Stimulated activated CD4-positive, alpha-beta T cell treated with anti-CD3 and anti-CD28 coated beads, Interleukin-2, amount 100 ng/mL, for 48 hours (primary cell): ENCODE data around the gene ADGRG1.
"Not testable (repeated sequence)": the region's sequence is repeated elsewhere in the genome, so short reads cannot be mapped to it uniquely, and the experiment has no call there.

Experiments used
- DNase-seq, 2 donors: peaks; one replicate each; pipeline ENCODE4 v3.0.0-alpha.2; 2020

Gene ADGRG1

DNA sequence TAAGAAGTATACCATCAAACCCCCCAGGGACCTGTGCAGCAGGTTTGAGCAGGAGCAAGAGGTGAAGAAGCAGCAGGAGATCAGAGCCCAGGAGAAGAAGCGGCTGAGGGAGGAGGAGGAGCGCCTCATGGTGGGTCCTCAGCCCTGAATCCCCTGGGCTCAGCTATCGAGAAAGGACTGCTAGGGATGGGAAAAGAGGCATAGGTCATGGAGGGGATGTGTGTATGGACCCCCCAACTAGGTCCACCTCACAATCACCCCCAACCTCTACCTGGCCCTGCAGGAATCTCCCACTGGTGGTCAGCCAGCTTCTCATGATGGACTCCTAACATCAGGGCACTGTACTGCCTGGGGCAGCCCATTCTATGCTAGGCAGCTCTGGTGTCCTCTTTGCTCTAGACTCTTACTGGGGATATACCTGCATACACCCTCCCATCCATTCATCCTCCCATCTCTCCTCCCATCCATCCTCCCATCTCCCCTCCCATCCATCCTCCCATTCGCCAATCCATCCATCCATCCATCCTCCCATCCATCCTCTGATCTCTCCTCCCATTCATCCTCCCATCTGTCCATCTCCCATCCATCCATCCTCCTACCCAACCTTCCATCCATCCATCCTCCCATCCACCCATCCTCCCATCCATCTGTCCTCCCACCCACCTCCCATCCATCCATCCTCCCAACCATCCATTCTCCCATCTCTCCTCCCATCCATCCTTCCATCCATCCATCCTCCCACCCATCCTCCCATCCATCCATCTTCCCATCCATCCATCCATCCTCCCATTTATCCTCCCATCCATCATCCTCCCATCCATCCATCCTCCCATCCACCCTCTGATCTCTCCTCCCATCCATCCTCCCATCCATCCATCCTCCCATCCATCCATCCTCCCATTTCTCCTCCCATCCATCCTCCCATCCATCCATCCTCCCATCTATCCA, 76.7 kb downstream of the ADGRG1 start:
- DNase-seq: no peak

DNA sequence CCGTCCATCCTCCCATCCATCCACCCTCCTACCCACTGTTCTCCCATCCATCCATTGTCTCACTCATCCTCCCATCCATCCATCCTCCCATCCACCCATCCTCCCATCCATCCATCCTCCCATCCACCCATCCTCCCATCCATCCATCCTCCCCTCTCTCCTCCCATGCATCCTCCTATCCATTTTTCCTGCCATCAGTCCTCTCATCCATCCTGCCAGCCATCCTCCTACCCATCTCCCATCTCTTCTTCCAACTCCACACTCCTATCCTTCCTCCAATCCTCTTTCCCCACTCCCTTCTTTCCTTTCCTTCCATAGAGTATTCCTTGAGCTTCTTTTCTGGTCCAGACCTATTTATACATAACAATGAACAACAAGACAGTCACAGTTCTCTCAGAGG, 78.3 kb downstream of the ADGRG1 start:
- DNase-seq: no peak

DNA sequence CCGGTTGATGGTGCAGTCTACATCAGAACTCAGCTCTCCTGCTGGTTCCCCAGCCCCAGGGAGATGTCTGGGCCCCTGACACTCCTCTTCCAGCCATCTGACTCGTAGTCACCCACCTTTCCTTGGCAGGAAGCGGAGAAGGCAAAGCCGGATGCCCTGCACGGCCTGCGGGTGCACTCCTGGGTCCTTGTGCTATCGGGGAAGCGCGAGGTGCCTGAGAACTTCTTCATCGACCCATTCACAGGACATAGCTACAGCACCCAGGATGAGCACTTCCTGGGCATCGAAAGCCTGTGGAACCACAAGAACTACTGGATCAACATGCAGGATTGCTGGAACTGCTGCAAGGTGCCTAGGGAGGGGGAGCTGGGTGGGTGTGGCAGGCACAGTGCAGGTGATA, 78.9 kb downstream of the ADGRG1 start:
- no peak for DNase-seq

DNA sequence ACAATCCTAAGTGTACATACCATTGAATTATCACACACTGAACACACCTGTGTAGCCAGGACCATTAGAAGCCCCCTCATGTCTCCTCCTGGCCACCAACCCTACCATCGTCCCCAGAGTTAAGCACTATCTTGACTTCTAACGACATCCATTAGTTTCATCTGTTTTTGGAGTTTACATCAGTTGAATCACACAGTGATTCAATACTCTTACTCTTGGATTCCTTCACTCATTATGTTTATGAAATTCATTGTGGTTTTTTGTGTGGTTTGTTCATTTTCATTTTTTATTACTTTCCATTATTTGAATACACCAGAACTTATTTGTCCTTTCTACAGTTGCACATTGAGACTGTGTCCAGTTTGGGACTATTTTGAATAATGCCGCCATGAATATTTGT, 79.7 kb downstream of the ADGRG1 start:
- DNase-seq: no peak

DNA sequence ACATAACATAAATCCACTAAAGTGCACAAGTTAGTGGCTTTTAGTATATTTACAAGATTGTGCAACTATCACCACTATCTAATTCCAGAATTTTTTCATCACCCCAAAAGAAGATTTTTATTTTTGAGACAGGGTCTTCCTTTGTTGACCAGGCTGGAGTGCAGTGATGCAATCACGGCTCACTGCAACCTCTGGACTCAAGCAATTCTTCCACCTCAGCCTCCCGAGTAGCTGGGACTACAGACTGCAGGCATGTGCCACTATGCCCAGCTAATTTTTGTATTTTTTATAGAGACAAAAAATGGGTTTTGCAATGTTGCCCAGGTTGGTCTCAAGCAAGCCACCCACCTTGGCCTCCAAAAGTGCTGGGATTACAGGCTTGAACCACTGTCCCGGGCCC, 81.2 kb downstream of the ADGRG1 start:
- no peak for DNase-seq

DNA sequence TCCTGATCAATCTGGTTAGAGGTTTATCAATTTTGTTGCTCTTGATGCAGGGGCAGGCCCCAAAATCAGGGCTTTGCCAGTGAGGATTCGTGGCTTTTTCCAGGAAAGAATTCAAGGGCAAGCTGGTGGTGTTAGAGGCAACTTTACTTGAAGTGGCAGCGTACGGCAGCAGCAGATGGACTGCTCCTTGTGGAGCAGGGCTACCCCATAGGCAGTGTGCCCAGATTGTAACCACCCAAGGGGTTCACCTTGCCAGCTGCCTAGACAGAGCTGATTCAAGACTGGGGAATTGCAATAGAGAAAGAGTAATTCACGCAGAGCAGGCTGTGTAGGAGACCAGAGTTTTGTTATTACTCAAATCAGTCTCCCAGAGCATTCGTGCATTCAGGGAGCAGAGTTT, 82.9 kb downstream of the ADGRG1 start:
- no peak for DNase-seq

DNA sequence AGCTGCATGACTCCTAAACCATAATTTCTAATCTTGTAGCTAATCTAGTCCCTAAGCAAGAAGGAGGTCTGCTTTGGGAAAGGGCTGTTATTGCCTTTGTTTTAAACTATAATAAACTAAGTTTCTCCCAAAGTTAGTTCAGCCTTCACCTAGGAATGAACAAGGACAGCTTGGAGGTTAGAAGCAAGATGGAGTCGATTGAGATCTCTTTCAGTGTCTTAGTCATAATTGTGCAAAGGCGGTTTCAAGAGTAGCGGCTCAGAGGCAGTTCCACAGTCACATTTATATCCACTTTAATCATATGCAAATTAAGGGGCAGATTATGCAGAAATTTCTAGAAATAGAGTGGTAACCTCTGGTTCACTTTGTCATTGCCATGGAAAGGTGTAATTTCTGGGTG, 83.6 kb downstream of the ADGRG1 start:
- no peak for DNase-seq

DNA sequence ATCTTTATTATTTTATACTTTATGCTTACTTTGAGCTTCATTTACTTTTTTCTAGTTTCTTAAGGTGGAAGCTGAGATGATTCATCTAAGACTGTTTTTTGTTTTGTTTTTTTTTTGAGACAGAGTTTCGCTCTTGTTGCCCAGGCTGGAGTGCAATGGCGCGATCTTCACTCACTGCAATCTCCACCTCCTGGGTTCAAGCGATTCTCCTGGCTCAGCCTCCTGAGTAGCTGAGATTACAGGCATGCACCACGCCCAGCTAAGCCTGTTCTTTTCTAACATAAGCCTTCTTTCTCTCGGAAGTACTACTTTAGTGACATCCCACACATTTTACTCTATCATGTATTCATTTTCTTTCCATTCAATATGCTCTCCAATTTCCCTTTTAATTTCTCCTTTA, 84.1 kb downstream of the ADGRG1 start:
- not testable (repeated sequence) for DNase-seq

DNA sequence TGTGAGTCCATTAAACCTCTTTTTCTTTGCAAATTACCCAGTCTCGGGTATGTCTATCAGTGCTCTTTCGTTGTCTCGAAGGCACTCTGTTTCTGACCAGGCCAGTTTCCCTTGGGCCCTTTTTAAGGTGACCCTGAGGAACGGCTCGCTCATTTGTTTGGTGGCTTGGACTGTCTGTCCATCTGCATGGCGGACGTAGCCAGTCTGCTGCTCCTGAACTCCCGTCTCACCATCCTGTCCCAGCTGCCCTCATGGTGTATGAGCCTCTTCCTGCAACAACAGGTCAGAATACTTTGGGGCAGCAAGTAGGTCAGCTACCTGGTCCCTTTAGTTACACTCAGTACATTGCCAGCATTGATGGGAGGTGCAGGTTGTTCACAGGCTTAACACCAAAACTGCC, 85.2 kb downstream of the ADGRG1 start:
- DNase-seq: no peak

DNA sequence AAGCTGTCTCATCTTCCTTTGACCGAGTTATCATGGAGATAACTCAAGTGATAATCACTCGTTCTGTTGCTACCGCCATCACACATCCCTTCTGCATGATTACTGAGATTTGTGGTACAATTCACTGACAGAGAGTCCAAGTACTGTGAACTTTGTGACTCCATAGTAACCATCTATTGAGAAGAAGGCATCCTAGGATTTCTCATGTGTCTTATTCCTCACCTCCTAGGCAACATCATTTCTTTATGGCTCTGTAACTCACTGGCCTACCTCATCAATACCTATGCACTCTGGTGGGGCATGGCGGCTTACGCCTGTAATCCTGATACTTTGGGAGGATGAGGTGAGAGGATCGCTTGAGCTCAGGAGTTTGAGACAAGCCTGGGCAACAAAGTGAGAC, 85.6 kb downstream of the ADGRG1 start:
- no peak for DNase-seq
